ENCODE results near the gene GNG7. TPM values are rescaled to one million over a fixed set of nuclear protein-coding genes. Genes with fewer than 3 reads are reported as not detected.
A peak's percentile ranks its signal among the peaks of the same experiment; 100 is the strongest.
"Not testable (repeated sequence)": the region's sequence is repeated elsewhere in the genome, so short reads cannot be mapped to it uniquely, and the experiment has no call there.

GNG7 gene
- total RNA-seq, 1 donor = 0.72 TPM

- Histone ChIP-seq H3K4me3 (ENCODE audit: insufficient read depth, low read length) (no peak overlapping the region), H3K27ac (ENCODE audit: low read depth, low read length) (peak overlapping the region; percentile 75), H3K4me1 (ENCODE audit: insufficient read depth, low read length) (peaks cover 40% of the 10 kb centered on the region), H2AFZ (ENCODE audit: low read length) (no peak overlapping the region), H3K9me3 (ENCODE audit: low read depth, low read length) (no peaks in the 10 kb centered on the region), H3K27me3 (ENCODE audit: insufficient read depth, low read length) (no peaks in the 10 kb centered on the region), H3K79me2 (ENCODE audit: insufficient read depth, low read length) (no peaks in the 10 kb centered on the region), H3K36me3 (ENCODE audit: insufficient read depth, low read length) (no peaks in the 10 kb centered on the region), H4K20me1 (ENCODE audit: insufficient read depth, low read length) (no peaks in the 10 kb centered on the region), H3K4me2 (ENCODE audit: insufficient read depth, low read length) (peak overlapping the region; percentile 57)
- no peak for TF ChIP-seq CTCF (IDR thresholded peaks at IDR 0.05; ENCODE audit: extremely low read depth, low read depth, low read length)
- peak; percentile 60 for DNase-seq (ENCODE audit: insufficient read length, low spot score, missing footprints)
Measured at GRCh38 chr19:2547033-2547680, 155.3 kb downstream of the GNG7 start.

GRCh38 chr19:2546128-2547032 is 156.1 kb downstream of the GNG7 start:
- Histone ChIP-seq H3K36me3 (ENCODE audit: insufficient read depth, low read length) (no peaks in the 10 kb centered on the region), H3K4me3 (ENCODE audit: insufficient read depth, low read length) (peak overlapping the region; percentile 25), H3K27ac (ENCODE audit: low read depth, low read length) (peak overlapping the region; percentile 75), H2AFZ (ENCODE audit: low read length) (peak overlapping the region; percentile 74), H4K20me1 (ENCODE audit: insufficient read depth, low read length) (no peaks in the 10 kb centered on the region), H3K4me2 (ENCODE audit: insufficient read depth, low read length) (peak overlapping the region; percentile 57), H3K27me3 (ENCODE audit: insufficient read depth, low read length) (no peaks in the 10 kb centered on the region), H3K79me2 (ENCODE audit: insufficient read depth, low read length) (no peaks in the 10 kb centered on the region), H3K9me3 (ENCODE audit: low read depth, low read length) (no peaks in the 10 kb centered on the region), H3K4me1 (ENCODE audit: insufficient read depth, low read length) (peaks cover 47% of the 10 kb centered on the region)
- peak; percentile 85 for DNase-seq (ENCODE audit: insufficient read length, low spot score, missing footprints)
- no peak for TF ChIP-seq CTCF (IDR thresholded peaks at IDR 0.05; ENCODE audit: extremely low read depth, low read depth, low read length)

GRCh38 chr19:2545416-2546127 is 156.9 kb downstream of the GNG7 start:
- H3K27me3 ChIP-seq (ENCODE audit: insufficient read depth, low read length); H3K36me3 ChIP-seq (ENCODE audit: insufficient read depth, low read length); H3K4me3 ChIP-seq (ENCODE audit: insufficient read depth, low read length); H3K9me3 ChIP-seq (ENCODE audit: low read depth, low read length); H3K79me2 ChIP-seq (ENCODE audit: insufficient read depth, low read length); H3K4me2 ChIP-seq (ENCODE audit: insufficient read depth, low read length); H2AFZ ChIP-seq (ENCODE audit: low read length); DNase-seq (ENCODE audit: insufficient read length, low spot score, missing footprints); H4K20me1 ChIP-seq (ENCODE audit: insufficient read depth, low read length): not testable (repeated sequence)
- H3K4me1 ChIP-seq (ENCODE audit: insufficient read depth, low read length) = peaks cover 54% of the 10 kb centered on the region
- peak overlapping the region; percentile 95 for H3K27ac ChIP-seq (ENCODE audit: low read depth, low read length)

GRCh38 chr19:2544576-2545415 is 157.7 kb downstream of the GNG7 start:
- Histone ChIP-seq H3K4me1 (ENCODE audit: insufficient read depth, low read length) (peaks cover 55% of the 10 kb centered on the region), H2AFZ (ENCODE audit: low read length) (no peak overlapping the region), H3K27me3 (ENCODE audit: insufficient read depth, low read length) (no peaks in the 10 kb centered on the region), H3K9me3 (ENCODE audit: low read depth, low read length) (no peaks in the 10 kb centered on the region), H4K20me1 (ENCODE audit: insufficient read depth, low read length) (no peaks in the 10 kb centered on the region), H3K4me2 (ENCODE audit: insufficient read depth, low read length) (peak overlapping the region; percentile 11), H3K79me2 (ENCODE audit: insufficient read depth, low read length) (no peaks in the 10 kb centered on the region), H3K4me3 (ENCODE audit: insufficient read depth, low read length) (no peak overlapping the region), H3K27ac (ENCODE audit: low read depth, low read length) (peak overlapping the region; percentile 95), H3K36me3 (ENCODE audit: insufficient read depth, low read length) (no peaks in the 10 kb centered on the region)
- DNase-seq (ENCODE audit: insufficient read length, low spot score, missing footprints) = no peak
- TF ChIP-seq CTCF (IDR thresholded peaks at IDR 0.05; ENCODE audit: extremely low read depth, low read depth, low read length) = no peak

Measured in osteoblast (primary cell).